GM19397 (cell line): ENCODE results near the gene TOX2.

Experiments
- ATAC-seq: cut with Tn5 transposase; IDR thresholded peaks from one replicate; pipeline ENCODE4 v1.9.1; 2021; ENCODE audit warnings: mild to moderate bottlenecking, moderate library complexity; ENCODE audit not compliant: unreplicated experiment

The TOX2 gene

DNA sequence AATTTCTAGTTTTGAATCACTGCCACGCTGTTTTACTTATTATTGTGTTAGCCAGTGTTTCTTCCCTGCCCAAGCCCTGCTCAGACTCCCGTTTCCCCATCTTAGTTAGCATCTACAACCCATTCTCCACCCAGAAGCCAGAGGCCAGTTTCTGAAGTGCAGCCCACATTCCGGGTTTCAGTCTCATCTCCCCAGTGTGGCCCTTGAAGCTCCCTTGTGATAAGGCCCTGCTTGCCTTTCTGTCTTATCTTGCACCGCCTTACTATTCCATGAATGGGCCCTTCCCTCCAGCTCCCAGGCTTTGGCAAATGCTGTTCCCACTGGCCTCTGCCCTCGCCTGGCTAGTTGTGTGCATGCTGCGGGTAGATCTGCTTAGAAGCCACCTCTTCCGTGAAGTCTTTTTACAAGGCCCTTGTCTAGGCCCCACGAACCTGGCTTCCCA lies 41.1 kb downstream of the TOX2 start:
- ATAC-seq, result no peak

DNA sequence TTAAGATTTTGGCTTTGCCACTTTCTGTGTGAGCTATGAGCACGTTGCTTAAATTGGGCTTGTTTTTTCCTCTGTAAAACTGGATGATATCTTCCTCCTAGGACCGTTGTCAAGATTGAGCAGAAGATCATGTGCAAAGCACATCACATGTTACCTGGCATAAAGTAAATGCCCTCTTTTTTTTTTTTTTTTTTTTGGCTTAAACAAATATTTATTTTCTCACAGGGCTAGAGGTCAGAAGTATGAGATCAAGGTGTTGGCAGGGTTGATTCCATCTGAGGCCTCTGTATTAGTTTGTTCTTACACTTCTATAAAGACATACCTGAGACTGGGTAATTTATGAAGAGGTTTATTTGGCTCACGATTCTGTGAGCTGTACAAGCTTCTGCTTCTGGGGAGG lies 42.7 kb downstream of the TOX2 start:
- no peak for ATAC-seq

DNA sequence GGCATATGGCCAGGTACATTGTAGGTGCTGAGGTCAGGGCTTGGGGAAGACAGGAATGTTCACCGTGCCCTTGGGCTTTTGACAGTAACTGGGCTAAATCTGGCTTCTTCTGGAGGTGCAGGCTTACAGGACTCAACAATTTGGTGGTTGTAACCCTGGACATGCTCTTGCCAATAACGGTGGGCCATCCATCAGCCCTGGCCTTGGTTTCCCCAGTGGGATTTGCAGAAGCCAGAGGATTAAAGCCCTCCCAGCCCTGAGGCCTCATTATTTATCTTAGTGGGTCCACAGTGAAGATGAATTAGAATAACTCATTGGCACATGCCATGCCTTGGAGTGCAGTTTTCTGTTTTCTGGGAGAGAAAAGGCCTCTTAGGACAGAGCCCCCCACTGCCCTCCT lies 44.0 kb downstream of the TOX2 start:
- no peak for ATAC-seq

DNA sequence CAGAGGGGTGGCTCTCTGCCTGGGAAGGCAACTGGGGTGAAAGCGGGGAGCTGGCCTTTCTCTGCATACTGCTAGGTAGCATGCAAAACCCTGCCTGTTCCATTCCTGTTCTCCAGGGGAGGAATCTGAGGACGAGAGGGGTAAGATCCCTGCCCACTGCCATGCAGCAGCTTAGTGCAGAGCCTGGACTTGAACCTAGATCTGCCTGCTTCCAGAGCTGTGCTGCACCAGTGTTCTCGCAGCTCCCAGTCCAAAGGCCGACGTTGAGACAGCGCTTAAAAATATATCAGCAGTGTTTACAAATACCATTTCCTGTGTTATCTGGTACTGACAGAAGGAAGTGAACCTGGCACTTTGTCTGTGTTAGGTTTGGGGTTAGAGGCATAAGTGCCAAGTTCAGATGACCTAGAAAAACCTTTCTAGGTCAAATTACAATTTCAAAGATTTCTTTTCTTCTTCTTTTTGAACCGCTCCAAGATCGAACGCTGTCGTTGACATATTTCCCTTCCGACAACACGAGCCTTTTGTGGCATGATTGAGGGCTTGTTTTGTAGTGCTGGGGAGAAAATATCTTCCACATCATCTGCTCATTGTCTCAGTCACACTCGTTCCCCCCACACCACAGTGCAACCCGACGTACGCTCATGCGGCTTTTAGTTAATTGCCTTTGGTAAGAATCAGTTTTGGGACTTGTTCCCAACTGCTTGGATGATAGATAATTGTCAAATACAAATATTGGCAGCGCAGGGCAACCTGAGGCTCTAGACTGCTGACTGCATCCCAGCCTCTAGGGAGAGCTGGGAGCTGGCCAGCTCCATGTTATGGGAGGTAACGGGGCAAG lies 44.6 kb downstream of the TOX2 start:
- ATAC-seq, result no peak

DNA sequence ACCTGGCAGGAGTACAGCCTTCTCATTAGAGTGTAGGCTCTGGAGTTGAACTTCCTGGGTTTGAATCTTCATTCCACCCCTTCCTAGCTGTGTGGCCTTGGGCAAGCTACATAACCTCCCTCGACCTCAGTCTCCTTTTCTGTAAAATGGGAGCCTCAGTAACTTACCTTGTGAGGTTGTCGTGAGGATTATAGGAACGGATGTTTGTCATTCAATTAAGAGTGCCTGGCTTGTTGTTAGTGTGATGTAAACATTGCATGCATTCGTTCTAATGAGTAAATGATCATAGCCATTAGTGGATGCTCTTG lies 45.2 kb downstream of the TOX2 start:
- ATAC-seq, result no peak

DNA sequence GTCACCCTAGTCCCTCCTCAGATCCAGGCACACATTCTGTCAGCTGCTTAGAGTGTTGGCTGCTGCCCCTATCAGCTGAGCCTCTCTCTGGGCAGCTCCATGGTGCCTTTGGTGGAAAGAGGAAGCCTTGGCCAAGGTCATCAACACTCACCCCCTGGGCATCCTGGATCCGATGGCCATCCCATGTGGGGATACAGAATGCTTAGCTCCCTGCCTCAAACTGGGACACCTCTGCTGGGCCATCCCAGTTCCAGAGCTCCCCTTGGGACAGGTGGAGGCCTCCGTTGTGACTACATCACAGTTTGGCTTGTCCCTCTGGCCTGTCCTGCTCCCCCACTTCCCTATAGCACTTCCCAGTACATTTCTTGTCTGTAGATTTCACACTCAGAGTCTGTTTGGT lies 45.6 kb downstream of the TOX2 start:
- ATAC-seq, result no peak

DNA sequence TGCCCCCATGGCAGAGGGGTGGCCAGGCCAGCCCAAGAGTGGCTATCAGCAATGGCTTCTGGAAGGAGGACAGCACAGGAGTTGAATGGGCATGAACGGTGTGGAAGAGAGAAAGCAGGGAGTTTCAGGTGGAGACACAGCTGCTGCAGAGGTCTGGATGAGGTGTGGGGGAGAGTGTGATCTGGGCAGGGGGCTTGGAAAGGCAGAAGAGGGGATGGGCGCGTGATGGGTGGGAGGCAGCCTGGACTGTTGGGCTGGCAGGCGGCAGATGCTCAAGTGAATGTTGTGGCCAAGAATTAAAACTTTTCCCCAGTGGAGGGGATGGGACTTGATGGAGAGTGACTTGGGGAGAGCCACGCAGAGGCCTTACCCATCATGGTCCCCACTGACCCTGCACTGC lies 46.5 kb downstream of the TOX2 start:
- ATAC-seq, result no peak

DNA sequence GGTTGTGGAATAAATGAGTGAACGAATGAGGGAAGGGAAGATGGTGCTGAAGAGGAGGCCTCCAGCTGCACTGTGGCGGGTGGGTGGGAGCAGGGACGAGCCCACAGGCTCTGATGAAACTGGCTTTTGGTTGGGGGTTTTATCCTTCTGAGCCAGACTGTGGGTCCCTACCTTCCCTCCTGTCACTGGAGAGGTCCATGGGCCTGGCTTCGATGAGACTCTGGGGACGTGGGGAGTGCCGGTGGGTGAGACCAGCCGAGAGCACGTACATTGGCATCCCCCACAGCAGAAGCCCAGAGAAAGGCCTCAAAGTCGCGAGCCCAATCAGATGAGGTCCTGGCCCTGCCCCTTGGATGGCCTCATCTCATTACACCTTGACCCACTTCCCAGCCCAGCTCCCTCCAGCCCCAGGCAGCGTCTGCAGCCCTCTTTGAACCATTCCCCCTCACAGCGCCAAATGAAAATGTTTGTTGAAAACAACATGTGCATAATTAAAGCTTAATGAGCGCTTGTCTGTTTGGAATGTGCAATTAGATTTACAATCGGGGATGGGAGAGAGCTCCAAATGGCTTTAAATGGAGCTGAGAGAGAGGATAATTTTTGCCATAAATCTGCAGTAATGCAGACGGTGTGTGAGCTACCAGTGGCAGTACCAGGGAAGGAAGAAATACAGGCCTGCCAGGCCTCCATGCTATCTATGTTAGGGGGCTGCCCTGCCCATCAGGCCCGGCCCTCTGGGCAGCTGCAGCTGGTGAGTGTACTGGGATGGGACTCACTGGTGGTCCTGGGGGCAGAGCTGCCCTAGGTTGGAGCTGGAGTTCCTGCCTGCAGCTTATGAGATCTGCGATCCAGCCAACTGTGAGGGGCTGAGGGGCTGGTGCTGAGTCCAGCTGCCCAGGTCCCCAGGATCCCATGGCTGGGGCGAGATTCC lies 47.2 kb downstream of the TOX2 start:
- no peak for ATAC-seq

DNA sequence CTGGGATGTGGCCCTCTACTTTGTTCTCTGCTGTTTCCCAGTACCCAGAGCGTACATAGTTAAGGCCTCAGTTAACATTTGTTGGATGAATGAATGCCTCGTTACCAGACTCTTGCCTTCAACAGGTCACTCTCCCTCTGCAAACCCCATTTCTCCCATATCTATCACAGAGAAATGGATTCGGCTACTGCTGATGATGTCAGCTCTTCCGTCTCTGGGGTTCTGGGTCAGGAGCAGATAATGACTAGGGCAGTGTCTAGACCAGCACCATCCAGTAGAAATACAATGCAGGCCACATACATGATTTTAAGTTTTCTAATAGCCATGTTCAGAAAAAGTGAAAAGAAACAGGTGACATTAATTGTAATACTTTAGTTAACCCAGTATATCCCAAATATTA lies 47.9 kb downstream of the TOX2 start:
- no peak for ATAC-seq

DNA sequence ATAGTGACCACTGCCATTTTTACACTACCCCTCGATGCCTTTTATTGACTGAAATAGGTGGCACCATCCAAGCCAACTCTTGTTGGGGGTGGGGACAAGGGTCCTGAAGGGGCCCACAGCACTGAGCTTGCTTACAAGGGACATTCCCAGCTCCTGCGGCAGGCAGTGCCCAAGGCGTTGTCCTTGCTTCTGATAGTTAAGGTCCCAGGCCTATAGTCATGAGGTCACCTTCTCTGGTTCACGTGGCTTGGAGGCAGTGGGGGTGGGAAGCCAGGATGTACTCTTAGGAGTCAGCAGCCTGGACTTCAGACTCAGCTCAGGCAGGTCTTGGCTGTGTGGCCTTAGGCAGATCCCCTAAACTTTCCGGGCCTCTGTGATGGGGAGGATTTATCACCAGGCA lies 48.6 kb downstream of the TOX2 start:
- ATAC-seq, result no peak

DNA sequence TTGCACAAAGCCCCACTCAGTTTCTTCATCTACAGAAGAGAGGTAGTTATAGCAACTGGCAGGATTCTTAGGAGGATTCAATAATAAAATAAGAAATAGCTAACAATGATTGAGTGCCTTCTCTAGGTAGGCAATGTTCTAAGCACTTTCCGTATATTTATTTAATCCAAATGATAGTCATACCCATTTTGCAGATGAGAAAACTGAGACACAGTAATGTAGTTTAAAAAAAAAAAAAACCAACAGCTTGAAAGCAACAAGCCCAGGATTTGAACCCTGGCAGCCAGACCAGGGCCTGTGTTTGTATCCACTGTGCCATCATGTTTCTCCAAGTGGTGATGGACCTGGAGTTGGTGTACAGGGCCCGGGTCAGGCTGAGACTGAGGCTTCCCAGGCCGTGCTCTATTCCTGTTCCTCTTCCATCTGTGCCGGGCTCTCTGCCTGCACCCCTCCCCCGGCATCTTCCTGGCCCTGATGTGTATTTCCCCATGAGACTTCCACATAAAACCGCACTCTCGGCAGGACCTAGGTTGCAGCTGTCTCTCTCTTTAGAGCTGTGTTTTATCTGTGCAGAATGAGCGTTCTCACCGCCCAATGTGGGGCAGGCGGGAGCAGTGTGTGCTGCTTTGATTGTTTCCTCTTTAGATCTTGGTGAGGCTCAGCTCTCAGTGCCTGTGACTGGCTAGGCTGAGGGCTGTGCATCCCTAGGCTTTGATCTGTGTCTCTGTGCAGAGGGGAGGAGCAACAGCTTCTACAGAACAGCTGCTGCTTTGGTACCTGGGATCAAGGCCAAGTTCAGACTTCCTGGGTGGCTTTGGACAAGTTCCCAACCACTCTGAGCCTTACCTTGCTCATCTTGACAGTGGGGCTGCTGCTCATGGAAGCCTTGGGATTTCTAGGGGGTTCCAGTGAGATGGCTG lies 49.5 kb downstream of the TOX2 start:
- ATAC-seq, result no peak

DNA sequence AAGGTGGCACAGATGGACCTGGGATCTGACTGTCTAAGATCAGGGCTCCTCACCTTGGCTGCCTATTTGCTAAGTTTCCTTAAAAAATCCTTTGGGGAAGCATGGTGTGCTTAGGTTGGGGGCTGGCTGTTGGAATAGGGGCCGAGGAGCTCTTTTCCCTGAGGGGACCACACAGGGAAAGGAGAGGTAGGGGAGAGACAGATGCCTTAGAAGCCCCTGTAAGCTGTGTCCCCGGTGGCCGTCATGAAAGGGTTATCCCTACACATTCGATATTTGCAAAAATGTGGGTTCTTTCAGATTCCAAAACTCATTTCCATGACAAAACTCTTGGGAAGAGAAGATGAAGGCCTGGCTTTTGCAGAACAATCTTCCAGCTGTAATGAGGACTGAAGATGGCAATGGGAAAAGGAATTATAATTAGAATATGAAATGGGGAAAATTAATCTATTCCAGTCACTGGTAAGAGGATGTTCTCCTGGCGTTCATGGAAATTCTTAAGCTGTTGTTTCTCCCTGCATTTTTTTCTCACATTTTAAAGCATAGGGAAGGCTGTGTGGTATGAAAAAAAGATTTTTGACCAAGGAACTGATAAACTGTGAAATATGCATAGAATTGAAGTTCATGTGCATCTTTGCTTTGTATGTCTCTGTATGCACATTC lies 53.8 kb downstream of the TOX2 start:
- no peak for ATAC-seq

DNA sequence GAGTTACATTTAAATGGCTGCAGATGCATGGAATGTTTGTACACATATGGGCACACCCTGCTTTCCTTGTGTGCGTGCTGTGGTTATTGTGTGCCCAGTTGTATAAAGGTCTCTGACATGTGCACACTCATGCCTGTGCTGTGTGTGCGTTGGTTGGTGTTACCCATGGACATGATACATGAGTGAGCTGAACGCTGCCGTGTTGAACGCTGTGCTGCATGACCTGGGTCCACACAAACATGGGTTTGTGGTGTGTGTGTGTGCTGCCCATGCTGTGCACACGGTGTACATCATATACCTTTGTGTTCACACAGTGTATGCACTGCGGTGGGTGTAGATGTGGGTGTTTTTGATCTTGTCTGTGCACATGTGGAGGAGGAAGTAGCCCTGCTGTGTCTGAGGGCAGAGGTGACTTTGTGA lies 54.4 kb downstream of the TOX2 start:
- no peak for ATAC-seq

DNA sequence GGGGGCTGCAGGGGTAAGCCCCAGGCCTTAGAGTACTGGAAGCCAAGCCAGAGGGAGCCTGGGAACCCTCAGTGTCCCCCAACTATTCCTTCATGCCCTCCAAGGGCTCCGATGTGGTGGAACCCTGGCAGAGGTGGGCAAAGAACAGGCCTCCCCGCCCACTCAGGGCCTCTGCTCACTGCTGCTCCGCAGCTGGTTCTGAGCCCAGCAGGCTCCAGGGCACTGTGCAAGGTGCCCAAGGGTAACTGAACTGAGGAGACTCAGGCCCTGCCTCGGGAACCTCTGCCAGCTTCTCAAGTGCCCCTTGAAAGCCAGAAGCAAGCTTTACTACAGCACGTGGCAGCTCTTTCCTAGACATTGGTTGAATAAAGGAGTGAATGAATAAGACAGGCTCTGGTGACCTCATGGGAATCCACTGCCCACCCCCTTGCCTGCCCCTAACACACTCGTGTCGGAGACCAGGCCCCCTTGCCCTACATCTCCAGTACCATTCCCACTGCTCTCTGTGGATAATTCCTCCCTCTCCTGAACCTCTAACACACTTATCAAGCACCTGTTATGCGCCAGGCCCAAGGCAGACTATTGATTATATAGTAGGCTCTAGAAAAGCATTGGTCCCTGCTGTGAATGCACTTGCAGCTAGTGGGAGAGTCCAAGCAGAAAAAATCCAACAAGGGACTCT lies 55.0 kb downstream of the TOX2 start:
- ATAC-seq, result no peak

DNA sequence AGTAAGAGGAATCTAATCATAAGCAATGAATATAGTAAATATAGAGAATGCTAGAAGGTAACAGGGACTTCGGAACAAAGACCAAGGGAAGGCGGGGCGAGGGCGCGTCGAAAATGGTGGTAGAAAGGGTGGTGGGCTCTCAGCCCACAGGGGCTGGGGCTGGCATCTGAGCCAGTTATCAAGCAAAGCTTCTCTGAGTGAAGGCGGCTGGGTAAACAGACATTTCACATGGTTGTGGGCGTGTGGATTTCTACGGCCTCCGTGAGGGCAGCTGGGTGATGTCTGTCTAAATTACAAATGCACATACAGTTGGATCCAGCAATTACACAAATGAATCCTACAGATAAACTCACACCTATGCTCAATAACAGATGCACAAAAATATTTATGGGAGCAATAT lies 56.6 kb downstream of the TOX2 start:
- ATAC-seq, result no peak

DNA sequence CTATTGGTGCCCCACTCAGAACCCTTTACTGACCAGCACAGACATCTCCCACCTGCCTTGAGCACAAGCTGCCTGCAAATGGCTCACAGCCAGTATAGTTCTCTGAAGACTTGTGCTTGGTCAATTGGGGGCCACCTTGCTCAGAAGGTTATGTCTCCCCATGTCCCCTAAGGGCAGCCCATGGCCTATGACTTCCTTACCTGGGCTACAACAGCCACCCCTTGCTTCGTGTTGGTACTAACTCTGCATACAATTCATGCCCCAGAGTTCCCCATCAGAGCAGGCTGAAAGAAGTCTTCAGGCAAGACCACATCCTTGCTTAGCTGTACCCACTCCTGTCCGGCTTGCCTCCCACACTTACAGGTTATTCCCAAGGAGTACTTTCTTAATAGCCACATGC lies 57.4 kb downstream of the TOX2 start:
- ATAC-seq, result no peak

DNA sequence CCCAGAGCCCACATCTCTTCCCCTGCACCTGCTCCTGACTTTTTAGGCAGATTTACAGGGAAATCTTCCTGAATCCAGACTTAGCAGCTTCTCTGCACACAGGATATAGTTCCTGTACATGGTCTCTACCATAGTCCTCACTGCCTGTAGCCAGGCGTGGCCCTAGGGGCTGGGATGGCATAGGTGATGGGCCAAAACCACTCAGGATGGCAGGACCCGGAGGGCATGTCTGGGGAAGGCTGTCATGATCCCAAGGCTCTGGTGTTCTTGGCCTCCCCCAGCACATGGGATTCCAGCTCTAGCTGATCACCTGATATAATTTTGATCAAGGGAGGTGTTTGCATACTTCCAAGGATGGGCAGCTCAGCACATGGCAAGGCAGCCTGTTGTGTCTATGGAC lies 58.0 kb downstream of the TOX2 start:
- ATAC-seq, result no peak

DNA sequence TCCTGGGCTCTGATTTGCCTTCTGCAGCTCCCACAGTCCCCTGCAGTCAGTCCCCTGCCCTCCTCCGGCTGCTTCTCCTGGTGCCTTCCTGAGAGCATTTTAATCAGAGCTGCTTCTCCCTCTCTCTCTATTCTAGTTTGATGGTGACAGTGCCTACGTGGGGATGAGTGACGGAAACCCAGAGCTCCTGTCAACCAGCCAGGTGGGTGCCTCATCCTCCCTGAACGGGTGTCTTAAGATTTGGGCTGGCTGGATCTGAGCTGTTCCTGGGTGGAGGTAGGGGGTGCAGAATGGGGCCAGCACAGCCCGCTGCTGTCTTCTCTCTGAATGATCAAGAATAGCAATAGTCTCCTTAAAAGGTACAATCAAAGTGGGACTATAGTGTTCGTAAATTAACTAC lies 58.6 kb downstream of the TOX2 start:
- no peak for ATAC-seq

DNA sequence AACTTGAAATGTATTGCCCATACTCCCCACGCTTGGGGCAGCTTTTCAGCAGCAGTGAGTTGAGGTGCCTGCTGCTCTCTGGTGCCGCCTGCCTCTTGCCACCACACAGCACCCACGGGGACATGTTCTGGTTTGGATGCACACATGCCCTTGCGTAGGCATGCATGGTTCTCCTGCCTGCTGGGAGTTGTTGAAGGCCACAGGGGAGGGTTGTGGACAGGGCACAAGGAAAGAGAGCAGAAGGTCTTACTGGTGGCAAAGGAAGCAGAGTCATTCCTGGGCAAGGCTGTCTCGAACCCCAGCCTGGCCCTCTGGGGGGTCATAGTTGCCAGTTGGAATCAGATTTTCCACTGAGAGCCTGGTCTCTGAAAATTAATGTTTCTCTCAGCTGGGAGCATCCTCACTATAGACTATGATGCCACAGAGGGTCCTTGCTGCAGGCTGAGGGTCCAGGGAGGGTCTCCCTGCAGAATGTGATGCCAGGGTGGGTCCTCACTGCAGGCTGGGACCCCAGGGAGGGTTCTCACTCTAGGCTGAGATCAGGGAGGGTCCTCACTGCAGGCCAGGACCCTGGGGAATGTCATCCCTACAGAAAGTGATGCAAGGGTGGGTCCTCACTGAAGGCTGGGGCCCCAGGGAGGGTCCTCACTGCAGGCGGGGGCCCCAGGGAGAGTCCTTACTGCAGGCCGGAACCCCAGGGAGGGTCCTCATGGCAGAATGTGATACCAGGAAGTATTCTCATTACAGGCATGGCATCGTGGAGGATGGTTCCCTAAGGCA lies 59.2 kb downstream of the TOX2 start:
- ATAC-seq, result no peak
